B cell (primary cell): ENCODE data around the gene TRIB2. TPM values are rescaled to one million over a fixed set of nuclear protein-coding genes. Genes with fewer than 3 reads are reported as not detected.
A peak's percentile ranks its signal among the peaks of the same experiment; 100 is the strongest.

Experiments used
- ATAC-seq: fragments of 200-7000 bp; cut with Tn5 transposase; one replicate; pipeline ENCODE4 v1.10.0; 2021; ENCODE audit warnings: low read depth, mild to moderate bottlenecking, moderate number of reproducible peaks, moderate library complexity
- CTCF ChIA-PET: fragments of 350-600 bp; sonication (Branson Sonifier 250); formaldehyde crosslinking; loops from one replicate; lab custom pipeline; 2021; ENCODE audit warnings: antibody characterized with exemption, inconsistent platforms; lab: Charles Lee
- POLR2A ChIA-PET: fragments of 350-600 bp; sonication (Branson Sonifier 250); formaldehyde crosslinking; loops from one replicate; lab custom pipeline; 2021; ENCODE audit warnings: antibody characterized with exemption; lab: Charles Lee
- DNase-seq: peaks from one replicate; pipeline ENCODE4 v3.0.0; 2013
- H2AFZ ChIP-seq: 2 replicates; pipeline ENCODE4 v1.6.1; 2012; ENCODE audit warnings: mild to moderate bottlenecking, low read depth, low read length; ENCODE audit not compliant: insufficient read depth, poor library complexity, severe bottlenecking
- H3K27ac ChIP-seq, 2 donors: 1 replicate in 1 of 2; 2 replicates in 1 of 2; pipeline ENCODE4 v1.5.1; 2012 to 2013; ENCODE audit warnings: low read length in 2 of 2, mild to moderate bottlenecking in 2 of 2, moderate library complexity in 1 of 2
- H3K27me3 ChIP-seq, 4 experiments: fragments of 200-600 bp in 1 of 4; sonication (generic) in 1 of 4; replicated peaks in 1 of 4; 1 replicate in 2 of 4; 2 replicates in 2 of 4; pipeline versions ENCODE4 v1.6.1 to v1.7.0; 2013 to 2016; ENCODE audit warnings: low read length in 3 of 4, mild to moderate bottlenecking in 2 of 4, mixed read lengths in 1 of 4, moderate library complexity in 1 of 4; ENCODE audit not compliant: insufficient read depth in 4 of 4, control insufficient read depth in 3 of 4; ENCODE audit errors: control extremely low read depth in 1 of 4
- H3K36me3 ChIP-seq, 2 experiments: replicated peaks in 1 of 2; 1 replicate in 1 of 2; 2 replicates in 1 of 2; pipeline versions ENCODE4 v1.6.1 to v1.7.1; 2013; ENCODE audit warnings: low read length in 1 of 2; ENCODE audit not compliant: insufficient read depth in 2 of 2, control insufficient read depth in 1 of 2; ENCODE audit errors: control extremely low read depth in 1 of 2, extremely low read depth in 1 of 2
- H3K4me1 ChIP-seq, 2 donors: fragments of 200-600 bp in 1 of 2; sonication (generic) in 1 of 2; 1 replicate in 1 of 2; 2 replicates in 1 of 2; pipeline versions ENCODE4 v1.5.1 to v1.6.1; 2013 to 2017; ENCODE audit warnings: low read length in 2 of 2; ENCODE audit not compliant: control insufficient read depth in 2 of 2, insufficient read depth in 2 of 2
- H3K4me2 ChIP-seq: replicated peaks from 2 replicates; pipeline ENCODE3; 2012; ENCODE audit warnings: mild to moderate bottlenecking, low read depth, low read length; ENCODE audit not compliant: poor library complexity, severe bottlenecking
- H3K4me3 ChIP-seq, 5 experiments: fragments of 200-600 bp in 1 of 5; sonication (generic) in 1 of 5; 1 replicate in 3 of 5; 2 replicates in 2 of 5; pipeline versions ENCODE4 v1.5.1 to v1.7.0; 2011 to 2016; ENCODE audit warnings: low read length in 4 of 5, mild to moderate bottlenecking in 4 of 5, low read depth in 2 of 5, control low read depth in 1 of 5, moderate library complexity in 1 of 5; ENCODE audit not compliant: insufficient read depth in 1 of 5; ENCODE audit errors: control extremely low read depth in 1 of 5, extremely low read depth in 1 of 5
- H3K79me2 ChIP-seq: fragments of 200-600 bp; sonication (generic); one replicate; pipeline ENCODE4 v1.6.0; 2016; ENCODE audit warnings: low read length; ENCODE audit not compliant: control insufficient read depth, insufficient read depth
- H3K9ac ChIP-seq: fragments of 200-600 bp; sonication (generic); 2 replicates; pipeline ENCODE4 v1.6.1; 2017; ENCODE audit warnings: mild to moderate bottlenecking, low read length, moderate library complexity
- H3K9me3 ChIP-seq, 3 donors: one replicate each; pipeline versions ENCODE4 v1.6.1 to v1.7.1; 2013; ENCODE audit warnings: low read length in 2 of 3; ENCODE audit not compliant: control insufficient read depth in 2 of 3, insufficient read depth in 1 of 3; ENCODE audit errors: control extremely low read depth in 1 of 3
- H4K20me1 ChIP-seq: 2 replicates; pipeline ENCODE4 v1.6.0; 2012; ENCODE audit warnings: mild to moderate bottlenecking, low read length; ENCODE audit not compliant: insufficient read depth, control insufficient read depth, poor library complexity, severe bottlenecking
- H3K27ac Mint-ChIP-seq: one replicate; pipeline ENCODE4 v1.8.0; 2021; ENCODE audit warnings: mixed read lengths
- H3K27me3 Mint-ChIP-seq: one replicate; pipeline ENCODE4 v1.8.0; 2021; ENCODE audit warnings: mixed read lengths
- H3K4me1 Mint-ChIP-seq: one replicate; pipeline ENCODE4 v1.8.0; 2021; ENCODE audit warnings: mixed read lengths
- H3K4me3 Mint-ChIP-seq: one replicate; pipeline ENCODE4 v1.8.0; 2021; ENCODE audit warnings: mixed read lengths
- H3K9me3 Mint-ChIP-seq: one replicate; pipeline ENCODE4 v1.8.0; 2022; ENCODE audit warnings: mixed read lengths; ENCODE audit not compliant: insufficient read depth
- EZH2 ChIP-seq: IDR thresholded peaks from 2 replicates; pipeline ENCODE4 v1.6.1; 2012; ENCODE audit warnings: borderline replicate concordance, low read depth, mild to moderate bottlenecking, moderate library complexity, low read length; ENCODE audit not compliant: insufficient read depth, poor library complexity, severe bottlenecking
- WGBS: methylation state at CpG from one replicate; pipeline ENCODE4 v1.1.5; 2013; ENCODE audit warnings: missing lambda C conversion rate; ENCODE audit not compliant: insufficient coverage; 5-methylcytosine and 5-hydroxymethylcytosine counted together
- intact Hi-C: fragments of 100-400 bp; cut with micrococcal nuclease; formaldehyde crosslinking; loops from one replicate; pipeline ENCODE4 v1.10.0; 2022
- polyA plus RNA-seq: library from polyadenylated mRNA; depleted of rRNA; stranded (reverse); fragments of >200 nt; gene quantifications from 2 replicates; pipeline ENCODE4 v1.2.3, GENCODE V29; 2012
- total RNA-seq, 2 donors: library from RNA; stranded (reverse); fragments of 120-200 nt in 1 of 2; gene quantifications; 1 replicate in 1 of 2; 2 replicates in 1 of 2; pipeline versions ENCODE4 v1.2.3 to v1.2.4, GENCODE V29; 2013 to 2022
- TF ChIP-seq, protein P1 (sequence below): fragments of 200-600 bp; IDR thresholded peaks from one replicate; pipeline ENCODE4 v1.8.0; 2022; ENCODE audit warnings: antibody characterized with exemption, mild to moderate bottlenecking

TRIB2 gene
- total and polyA plus RNA-seq, 2 donors (not counting 1 experiment from before 2014, with no cell fraction given), result 36.3 to 117 TPM

DNA sequence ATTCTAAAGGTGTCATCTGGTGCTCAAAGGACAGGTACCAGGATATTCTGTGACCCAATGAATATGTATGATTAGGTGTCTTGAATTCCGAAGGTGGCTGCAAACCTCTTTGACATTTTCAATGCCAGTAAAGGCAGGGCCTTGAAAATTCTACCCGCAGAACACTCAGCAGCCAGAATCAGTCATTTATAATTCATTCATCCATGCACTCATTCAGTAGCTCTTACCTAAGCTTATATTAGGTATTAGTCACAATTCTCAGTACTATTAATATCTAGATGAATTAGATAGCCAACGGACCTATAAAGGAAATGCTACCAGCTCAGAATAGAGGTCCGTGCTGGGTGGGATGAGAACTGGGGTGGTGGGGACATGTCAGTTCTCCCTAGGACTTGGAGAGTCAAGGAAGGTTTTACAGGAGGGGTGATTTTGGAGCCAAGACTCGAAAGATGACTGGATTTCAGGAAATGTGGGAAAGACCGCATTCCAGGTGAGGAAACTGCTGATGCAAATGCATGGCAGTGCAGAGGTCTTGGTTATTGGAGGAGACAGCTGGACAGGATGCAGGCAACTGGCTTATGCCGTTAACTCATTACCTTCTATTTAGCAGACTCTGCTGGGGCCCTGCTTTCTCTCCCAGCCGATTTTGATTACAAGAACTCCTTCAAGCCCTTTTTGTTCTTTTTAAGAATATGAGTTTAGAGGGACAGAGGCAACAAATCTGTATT lies 7.2 kb downstream of the TRIB2 start:
- POLR2A ChIA-PET, result no interaction called here
- Histone ChIP-seq H2AFZ (no peak overlapping the region), H4K20me1 (peaks cover 80% of the 10 kb centered on the region), H3K4me2 (no peak overlapping the region), H3K27me3 (no peaks in the 10 kb centered on the region), H3K27ac (no peak overlapping the region), H3K4me1 (peaks cover 75 to 76% of the 10 kb centered on the region in 2 donors), H3K4me3 (no peak overlapping the region), H3K9ac (no peak overlapping the region), H3K36me3 (peaks cover 0 to 48% of the 10 kb centered on the region in 2 experiments), H3K79me2 (peaks cover 95% of the 10 kb centered on the region), H3K9me3 (no peaks in the 10 kb centered on the region)
- no peak for ATAC-seq
- Mint-ChIP-seq H3K27ac (peak overlapping the region; percentile 80), H3K27me3 (no peaks in the 10 kb centered on the region), H3K9me3 (no peaks in the 10 kb centered on the region), H3K4me1 (peaks cover 94% of the 10 kb centered on the region), H3K4me3 (no peak overlapping the region)
- intact Hi-C loops, result no loop called here
- no peak for DNase-seq
- TF ChIP-seq EZH2, result no peak
- TF ChIP-seq, protein P1, sequence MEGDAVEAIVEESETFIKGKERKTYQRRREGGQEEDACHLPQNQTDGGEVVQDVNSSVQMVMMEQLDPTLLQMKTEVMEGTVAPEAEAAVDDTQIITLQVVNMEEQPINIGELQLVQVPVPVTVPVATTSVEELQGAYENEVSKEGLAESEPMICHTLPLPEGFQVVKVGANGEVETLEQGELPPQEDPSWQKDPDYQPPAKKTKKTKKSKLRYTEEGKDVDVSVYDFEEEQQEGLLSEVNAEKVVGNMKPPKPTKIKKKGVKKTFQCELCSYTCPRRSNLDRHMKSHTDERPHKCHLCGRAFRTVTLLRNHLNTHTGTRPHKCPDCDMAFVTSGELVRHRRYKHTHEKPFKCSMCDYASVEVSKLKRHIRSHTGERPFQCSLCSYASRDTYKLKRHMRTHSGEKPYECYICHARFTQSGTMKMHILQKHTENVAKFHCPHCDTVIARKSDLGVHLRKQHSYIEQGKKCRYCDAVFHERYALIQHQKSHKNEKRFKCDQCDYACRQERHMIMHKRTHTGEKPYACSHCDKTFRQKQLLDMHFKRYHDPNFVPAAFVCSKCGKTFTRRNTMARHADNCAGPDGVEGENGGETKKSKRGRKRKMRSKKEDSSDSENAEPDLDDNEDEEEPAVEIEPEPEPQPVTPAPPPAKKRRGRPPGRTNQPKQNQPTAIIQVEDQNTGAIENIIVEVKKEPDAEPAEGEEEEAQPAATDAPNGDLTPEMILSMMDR, result no peak
- CTCF ChIA-PET, result interaction anchor here (1.4 to 4.3 kb wide), 2 partner anchors 8 to 895 kb away, joined by 7 to 24 read pairs; partner anchors contain the start of gene TRIB2
- WGBS, result 86% methylated on average over 3 of the region's 8 CpGs
